OCI-M2 (cell line): ENCODE measurements around the gene ADGRL3.
"Not testable (repeated sequence)": the region's sequence is repeated elsewhere in the genome, so short reads cannot be mapped to it uniquely, and the experiment has no call there.

ENCODE experiments used
- DNase-seq: peaks from one replicate; lab custom pipeline; 2025; ENCODE audit not compliant: unreplicated experiment; lab: John Stamatoyannopoulos, UW

ADGRL3 gene

GRCh38 chr4:61772126-61772525 is 572.0 kb downstream of the ADGRL3 start:
- no peak for DNase-seq

GRCh38 chr4:61773655-61774245 is 573.6 kb downstream of the ADGRL3 start:
- DNase-seq, result no peak

DNA sequence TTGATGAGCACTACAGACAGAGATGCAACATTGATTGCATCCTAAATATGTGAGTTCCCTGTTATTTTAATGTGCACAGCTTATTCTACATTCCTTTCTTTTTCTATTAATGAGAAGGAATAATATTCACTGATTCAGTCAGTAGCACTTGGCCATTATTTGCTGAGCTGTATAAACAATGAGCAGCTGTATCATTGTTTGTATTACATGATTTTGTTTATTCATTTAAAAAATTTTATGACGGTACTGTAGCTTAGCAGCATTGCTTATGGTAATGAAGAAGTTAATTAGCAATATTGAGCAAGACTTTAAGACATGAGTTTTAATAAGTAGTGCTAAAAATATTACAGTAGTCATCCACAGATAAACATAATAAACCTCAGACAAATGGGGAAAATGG is 582.0 kb downstream of the ADGRL3 start:
- DNase-seq, result no peak

DNA sequence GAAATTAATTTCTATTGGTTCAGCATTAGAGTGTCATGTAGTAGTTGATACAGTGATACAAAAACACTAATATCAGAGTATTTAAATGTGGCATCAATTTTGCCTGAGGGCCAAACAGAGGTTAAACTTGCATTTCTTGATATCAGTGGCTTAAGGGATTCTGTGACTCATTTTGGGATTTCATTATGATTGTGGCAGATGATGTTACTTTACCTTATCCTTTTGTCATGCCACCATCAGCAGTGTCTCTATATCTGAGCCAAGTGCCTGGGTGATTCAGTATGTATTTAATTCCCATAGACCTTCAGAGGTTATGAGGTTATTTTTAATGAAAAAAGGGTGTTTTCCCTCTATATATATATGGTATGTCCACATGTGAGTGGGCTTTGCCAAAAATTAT is 582.9 kb downstream of the ADGRL3 start:
- DNase-seq, result no peak

GRCh38 chr4:61785761-61786160 is 585.6 kb downstream of the ADGRL3 start:
- DNase-seq, result no peak

DNA sequence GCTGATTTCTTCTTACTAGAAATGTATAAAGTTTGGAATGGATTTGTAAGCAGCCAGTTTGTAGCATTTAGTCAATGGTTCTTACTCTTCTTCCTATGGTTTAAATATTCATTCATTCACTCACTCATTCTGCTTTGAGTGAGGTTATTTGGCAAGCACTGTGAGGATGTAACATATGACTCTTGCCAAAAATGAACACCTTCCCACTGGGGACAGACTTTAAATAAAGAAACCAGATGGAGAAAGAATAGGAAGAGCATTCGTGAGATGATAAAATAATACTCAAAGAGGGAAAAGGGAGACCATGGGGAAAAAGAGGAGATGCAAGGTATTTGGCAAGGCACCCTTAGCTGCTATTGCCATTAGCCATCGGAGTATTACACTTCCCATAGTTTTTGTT is 586.1 kb downstream of the ADGRL3 start:
- DNase-seq, result no peak

DNA sequence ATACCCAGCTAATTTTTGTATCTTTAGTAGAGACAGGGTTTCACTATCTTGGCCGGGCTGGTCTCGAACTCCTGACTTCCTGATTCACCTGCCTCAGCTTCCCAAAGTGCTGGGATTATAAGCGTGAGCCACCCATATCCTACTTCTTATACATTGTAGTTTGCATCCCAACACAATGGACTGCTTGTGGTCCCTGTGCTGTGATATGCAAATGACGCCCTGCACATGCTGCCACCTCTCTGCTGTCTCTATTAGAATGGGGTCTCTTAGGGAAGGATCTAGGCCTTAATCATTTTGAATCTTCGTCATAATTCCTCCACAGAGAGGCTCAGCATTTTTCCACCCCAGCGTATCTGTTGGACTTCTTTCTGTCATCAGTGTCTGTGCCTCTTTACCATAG is 595.9 kb downstream of the ADGRL3 start:
- no peak for DNase-seq

- DNase-seq, result no peak
Observed at GRCh38 chr4:61799794-61800193, 599.7 kb downstream of the ADGRL3 start.

GRCh38 chr4:61805227-61805626 is 605.1 kb downstream of the ADGRL3 start:
- DNase-seq, result no peak

GRCh38 chr4:61805979-61806378 is 605.9 kb downstream of the ADGRL3 start:
- no peak for DNase-seq

DNA sequence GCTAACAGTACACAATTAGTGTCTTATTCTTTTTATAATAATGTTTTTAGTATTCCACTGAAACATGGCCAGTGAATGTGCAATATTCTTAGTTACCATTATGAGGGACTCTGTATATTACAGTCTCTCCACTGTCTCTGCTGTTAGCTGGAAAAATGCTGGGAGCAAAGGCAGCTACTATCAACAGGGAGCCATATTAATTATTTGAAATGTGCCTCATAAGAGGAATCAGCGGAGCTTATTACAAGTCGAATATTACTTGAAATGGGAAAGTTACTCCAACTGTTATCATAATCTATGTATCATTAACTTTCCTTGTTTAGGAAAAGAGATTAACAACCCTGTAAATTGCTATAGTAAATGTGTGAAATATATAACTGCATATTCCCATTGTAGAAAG is 612.0 kb downstream of the ADGRL3 start:
- DNase-seq, result no peak

GRCh38 chr4:61817071-61817470 is 616.9 kb downstream of the ADGRL3 start:
- DNase-seq, result no peak

- no peak for DNase-seq
Observed at GRCh38 chr4:61820136-61820535, 620.0 kb downstream of the ADGRL3 start.

DNA sequence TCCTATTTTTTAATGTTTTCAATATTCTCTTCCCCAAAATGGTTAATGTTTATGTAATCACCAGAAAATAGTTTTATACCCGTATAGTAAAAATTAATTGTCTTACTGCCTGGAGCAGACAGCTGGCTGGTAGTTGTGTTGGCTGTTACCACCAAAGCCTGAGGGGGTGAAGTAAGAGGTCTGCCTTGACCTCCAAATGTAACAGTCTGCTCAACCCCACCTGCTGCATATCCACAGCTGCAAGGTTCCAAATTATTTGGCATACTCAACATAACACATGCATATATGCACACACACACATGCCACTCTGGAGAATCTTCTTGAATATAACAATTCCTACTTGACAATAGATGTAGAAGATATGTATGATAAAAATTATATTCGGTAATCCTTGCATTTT is 624.3 kb downstream of the ADGRL3 start:
- no peak for DNase-seq

- DNase-seq, result no peak
Observed at GRCh38 chr4:61827907-61828391, 627.8 kb downstream of the ADGRL3 start.

GRCh38 chr4:61828960-61829359 is 628.8 kb downstream of the ADGRL3 start:
- DNase-seq, result no peak

- no peak for DNase-seq
Observed at GRCh38 chr4:61831987-61832386, 631.9 kb downstream of the ADGRL3 start.

- no peak for DNase-seq
Observed at GRCh38 chr4:61837395-61837794, 637.3 kb downstream of the ADGRL3 start.

DNA sequence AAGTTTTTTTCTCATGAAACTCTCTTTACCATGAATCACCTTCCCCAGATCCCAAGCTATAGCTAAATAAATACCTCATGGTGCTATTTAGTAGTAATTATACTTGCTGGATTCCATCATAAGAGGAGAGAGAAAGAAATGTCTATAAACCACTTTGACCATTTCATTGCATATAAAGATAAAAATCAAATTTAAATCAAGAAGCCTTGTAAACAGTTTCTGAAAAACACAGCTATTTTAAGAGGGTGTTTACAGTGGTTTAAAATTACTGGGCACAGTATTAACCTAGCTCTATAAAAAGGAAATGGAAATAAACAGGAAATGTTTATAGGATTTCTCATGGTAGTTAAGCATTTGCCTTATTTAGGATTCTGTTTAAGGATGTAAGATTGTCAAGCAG is 637.9 kb downstream of the ADGRL3 start:
- no peak for DNase-seq

DNA sequence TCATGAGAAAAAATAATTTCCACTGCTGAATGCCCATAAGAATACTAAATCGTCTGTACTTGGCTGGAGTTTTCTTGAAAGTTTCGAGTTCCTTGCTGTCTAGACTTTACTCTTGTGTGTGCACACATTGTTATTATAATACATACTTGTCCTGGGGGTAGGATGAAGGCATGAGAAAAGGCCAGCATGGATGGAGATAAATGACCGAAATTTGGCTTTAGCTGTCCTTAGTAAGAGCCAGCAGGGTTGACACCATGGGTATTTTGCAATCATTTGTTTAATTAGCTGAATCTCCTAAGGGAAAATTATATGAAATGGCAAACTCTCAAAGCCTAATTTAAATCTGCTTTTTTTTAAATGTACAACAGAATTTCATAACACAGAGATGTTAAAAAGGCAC is 641.6 kb downstream of the ADGRL3 start:
- DNase-seq, result no peak

DNA sequence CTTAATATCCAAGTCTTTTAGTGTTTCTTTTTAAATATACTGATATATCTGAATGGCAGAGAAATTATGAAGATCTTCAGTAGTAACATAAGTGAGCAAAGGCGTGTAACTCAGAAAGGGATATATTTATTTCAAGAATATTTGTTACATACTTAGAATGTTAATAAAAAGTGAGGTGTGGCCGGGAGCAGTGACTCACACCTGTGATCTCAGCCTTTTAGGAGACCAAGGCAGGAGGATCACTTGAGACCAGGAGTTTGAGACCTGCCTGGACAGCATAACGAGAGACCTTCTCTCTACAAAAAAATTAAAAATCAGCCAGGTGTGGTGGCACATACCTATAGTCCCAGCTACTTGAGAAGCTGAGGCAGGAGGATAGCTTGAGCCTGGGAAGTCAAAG is 651.0 kb downstream of the ADGRL3 start:
- DNase-seq, result no peak

GRCh38 chr4:61852105-61852504 is 652.0 kb downstream of the ADGRL3 start:
- DNase-seq, result not testable (repeated sequence)

GRCh38 chr4:61853041-61853440 is 652.9 kb downstream of the ADGRL3 start:
- DNase-seq, result no peak
